G401.6 (cell line): ENCODE measurements around the gene URM1.
A peak's percentile ranks its signal among the peaks of the same experiment; 100 is the strongest.
"Not testable (repeated sequence)": the region's sequence is repeated elsewhere in the genome, so short reads cannot be mapped to it uniquely, and the experiment has no call there.

Experiments
- FAIRE-seq: peaks from 2 replicates; lab custom pipeline; 2012; peaks lifted over from hg19 to GRCh38; lab: Jason Lieb, UNC

URM1 gene

DNA sequence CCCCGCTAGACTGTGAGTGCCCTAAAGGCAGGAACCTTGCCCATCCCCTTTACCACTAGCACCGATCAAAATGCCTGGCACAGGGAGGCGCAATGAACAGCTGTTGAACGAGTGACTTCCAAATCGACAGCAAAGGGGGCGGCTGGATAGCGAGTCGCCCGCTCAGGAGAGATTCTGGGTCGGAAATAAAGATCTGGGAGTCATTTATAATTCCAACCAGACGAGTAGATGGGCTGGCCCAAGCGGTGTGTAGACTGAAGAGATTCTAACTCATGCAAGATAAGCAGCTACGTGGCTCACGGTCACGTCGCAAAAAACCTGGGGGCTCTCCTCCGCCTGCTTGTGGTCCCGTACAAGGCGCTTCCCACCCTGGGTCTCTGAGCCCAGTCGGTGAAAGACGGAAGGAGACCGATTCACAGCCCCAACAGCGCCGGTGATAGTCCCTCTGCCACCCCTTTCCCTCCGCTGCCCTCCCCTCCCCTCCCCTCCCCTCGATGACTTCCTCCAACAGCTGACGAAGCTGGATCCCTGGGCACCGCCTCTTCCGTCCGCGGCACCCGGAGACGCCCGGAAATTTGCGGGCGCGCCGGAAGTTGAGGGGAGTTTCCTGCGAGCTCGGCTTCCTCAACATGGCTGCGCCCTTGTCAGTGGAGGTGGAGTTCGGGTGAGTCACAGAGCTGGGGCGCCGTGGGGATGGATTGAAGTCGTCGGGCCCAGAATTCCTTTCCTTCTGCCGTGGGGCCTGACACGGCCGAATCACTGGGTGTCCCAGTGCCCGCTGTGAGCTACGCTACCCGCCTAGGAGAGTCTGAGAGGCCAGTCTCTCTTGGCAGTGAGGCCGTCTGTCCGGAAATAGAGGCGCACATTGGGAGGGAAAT, at the start of gene URM1:
Gene URM1 (plus strand): TSS at position 623 of the 878 bp plus-strand sequence. CDS start 7 bp downstream, at position 630.
- FAIRE-seq: peak; percentile 27

DNA sequence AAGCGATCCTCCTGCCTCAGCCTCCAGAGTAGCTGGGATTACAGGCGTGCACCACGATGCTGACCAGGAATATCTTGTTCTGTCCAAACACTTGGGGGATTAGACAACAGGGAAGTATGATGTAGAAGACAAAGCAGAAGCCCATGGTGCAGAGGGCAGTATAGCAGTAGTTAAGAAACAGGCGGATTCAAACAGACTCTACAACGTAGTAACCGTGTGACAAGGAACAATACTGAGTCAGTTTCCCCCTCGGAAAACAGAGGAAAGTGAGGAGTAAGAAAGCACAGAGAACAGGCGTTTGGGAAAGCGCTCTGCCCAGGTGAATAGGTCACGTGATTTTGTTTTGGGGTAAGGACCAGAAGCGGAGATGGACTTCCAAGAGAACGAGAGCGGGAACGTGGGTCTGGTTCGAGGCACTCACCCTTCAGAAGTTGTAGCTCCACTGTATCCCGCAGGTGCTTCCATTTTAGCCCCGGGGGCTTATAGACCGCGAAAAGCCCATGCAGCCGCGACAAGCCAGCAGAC, 49.2 kb upstream of the URM1 start:
- no peak for FAIRE-seq

DNA sequence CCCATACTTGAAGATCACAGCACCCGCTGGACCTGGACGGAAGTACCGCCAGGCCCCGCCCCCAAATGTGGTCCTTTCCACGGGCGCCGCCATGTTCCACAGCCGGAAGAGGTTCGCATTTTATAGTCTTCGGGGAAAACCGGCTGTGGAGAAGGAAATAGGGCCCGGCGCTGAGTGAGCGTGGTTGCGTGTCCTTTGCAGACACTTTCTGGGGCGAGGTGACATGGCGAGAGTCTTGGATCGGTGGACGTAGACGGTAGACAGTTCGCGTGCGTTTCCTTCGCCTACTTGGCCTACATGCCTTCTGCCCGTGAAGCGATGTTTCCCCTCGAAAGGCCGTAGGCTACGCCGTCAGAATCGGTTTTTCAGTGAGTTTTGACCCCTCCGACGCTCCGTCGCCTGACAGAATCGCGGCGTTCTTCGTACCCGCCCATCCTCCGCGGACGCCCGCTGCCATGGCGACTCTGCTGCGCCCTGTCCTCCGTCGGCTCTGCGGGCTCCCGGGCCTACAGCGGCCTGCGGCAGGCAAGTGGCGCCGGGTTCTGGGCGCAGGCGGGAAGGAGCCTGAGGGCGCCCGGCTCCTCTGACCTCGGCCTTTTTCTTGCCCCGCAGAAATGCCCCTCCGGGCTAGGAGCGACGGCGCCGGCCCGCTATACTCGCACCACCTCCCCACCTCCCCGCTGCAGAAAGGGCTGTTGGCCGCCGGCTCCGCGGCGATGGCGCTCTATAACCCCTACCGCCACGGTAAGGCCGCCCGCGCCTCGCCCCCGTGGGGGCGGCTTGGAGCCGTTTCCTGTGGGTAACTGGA, 48.6 kb upstream of the URM1 start, which contains the start of the genes COQ4 and TRUB2:
Gene COQ4 (plus strand): TSS at position 436 of the 808 bp plus-strand sequence. CDS start 20 bp downstream, at position 456.
Gene TRUB2 (minus strand): TSS at position 44 of the 808 bp plus-strand sequence. CDS start 39 bp downstream, at position 5.
- no peak for FAIRE-seq

DNA sequence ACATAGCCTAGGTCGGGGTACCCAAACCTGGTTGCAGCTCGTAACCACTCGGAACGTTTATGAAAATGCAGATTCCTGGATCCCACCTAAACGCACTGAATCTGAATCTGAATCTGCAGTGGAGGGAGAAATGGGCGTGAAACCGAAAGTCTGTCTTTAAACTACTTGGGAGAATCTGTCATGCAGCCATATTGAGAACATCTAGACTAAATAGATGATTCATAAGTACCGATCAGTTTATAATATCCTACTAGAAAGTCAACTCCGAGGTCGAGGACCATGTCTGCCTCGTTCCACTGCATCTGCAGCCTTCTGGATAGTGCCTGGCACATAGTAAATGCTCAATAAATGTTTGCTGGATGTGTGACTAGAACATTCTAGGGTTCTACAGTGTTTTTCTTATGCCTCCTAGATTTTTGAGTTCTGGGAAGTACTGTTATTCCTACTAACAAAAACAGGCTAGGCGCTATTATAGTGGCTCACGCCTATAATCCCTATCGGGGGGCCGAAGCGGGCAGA, 47.9 kb upstream of the URM1 start:
- FAIRE-seq: no peak

DNA sequence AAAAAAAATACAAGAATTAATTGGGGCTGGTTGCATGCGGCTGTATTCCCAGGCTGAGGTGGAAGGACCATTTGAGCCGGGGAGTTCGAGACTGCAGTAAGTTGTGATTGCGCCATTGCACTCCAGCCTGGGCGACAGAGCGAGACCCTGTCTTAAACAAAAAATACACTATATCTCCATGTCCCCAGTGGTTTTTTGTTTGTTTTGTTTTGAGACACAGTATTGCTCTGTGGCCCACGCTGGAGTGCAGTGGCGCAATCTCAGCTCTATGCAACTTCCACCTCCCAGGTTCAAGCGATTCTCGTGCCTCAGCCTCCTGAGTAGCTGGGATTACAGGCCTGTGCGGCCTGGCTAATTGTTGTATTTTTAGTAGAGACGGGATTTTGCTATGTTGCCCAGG, 47.4 kb upstream of the URM1 start:
- no peak for FAIRE-seq

DNA sequence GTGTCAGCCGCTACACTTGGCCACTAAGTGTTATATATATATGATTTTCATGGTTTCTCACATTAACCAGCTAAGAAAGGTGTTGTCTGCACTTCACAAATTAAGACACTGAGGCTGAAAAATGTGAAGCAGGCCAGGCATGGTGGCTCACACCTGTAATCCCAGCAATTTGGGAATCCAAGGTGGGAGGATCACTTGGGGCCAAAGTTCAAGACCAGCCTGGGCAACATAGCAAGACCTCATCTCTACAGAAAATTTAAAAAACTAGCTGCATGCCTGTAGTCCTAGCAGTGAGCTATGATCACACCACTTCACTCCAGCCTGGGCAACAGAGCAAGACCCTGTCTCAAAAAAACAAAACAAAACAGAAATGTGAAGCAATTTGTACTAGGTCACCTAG, 46.8 kb upstream of the URM1 start:
- FAIRE-seq: no peak

DNA sequence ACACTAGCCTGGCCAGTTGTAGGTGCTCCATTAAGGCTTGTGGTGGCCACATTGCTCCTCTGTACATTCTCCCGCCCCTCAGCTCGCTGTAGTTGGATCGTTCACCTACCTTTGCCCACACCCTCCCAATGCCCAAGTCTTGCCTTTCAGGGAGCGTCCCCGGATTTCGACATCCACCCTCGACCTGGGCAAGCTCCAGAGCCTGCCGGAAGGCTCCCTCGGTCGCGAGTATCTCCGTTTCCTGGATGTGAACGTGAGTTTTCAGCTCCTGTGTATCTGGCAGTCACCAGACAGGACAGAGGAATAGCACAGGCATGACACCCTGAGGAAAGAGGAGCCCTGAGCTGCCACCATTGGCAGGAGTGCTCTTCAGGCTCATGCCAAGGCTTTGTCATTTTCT, 45.5 kb upstream of the URM1 start:
- no peak for FAIRE-seq

DNA sequence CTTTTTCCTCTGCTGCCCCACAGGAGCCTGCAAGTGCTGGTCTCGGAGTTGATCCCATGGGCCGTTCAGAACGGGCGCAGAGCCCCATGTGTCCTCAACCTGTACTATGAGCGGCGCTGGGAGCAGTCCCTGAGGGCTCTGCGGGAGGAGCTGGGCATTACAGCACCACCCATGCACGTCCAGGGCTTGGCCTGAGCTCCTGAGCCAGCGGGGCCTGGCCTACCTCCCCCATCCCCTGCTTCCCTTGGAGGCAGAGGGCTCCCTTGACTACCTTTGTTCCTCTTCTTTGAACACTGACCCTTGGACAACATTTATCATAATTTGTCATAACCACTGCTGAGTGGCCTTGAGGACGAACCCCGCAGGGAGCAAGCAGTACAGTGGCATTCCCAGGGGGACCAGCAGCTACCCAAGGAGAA, 37.7 kb upstream of the URM1 start:
- no peak for FAIRE-seq

DNA sequence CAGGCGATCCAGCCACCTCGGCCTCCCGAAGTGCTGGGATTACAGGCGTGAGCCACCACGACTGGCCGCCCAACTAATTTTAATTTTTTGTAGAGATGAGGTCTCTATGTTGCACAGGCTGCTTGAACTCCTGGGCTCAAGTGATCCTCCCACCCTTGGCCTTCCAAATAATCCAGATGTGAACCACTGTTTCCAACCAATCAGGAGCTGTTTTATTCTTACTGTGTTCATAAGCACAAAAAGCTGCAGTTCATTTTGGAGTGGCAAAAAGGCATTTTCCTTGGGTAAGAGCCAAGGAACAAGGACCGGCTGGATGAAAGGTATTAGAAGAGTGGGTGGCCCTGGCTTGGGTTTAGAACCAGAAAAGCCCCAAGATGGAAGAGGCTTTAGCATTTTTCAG, 36.0 kb upstream of the URM1 start:
- no peak for FAIRE-seq

DNA sequence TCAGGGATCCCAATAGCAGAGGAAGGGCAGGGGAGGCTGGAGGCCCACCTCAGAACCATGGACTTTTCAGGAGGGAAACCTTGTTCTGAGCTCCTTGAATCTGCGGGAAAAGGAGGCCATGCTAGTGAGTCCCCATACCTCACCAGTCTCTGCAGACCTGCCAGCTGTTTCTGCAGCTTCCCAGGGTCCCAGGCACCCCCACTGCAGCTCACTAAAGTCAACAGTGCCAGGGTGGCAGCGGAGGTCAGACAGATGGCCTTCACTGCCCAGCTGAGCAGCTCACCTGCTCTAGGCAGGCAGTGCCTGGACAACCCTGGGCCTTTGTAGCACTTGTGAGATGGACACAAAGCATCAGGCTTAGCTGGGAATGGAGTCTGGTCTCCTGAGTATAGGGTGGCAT, 35.3 kb upstream of the URM1 start:
- no peak for FAIRE-seq

DNA sequence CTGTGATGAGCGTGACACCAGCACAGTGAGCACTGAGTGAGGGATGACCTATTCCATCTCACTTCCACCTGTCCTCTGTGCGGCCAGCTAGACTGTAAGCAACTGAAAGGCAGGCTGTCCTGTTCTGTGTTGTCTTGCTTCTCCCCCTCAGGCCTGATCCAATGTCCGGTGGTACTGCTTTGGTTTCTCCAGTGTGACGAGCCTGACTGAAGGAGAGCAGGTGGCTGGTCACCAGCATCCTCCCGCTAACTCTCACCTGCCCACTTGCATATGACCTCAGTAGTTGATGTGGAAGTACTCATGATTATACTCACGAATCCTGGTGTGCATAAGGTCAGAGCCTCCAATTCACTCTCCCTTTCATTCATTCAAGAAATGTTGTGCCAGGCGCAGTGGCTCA, 33.2 kb upstream of the URM1 start:
- no peak for FAIRE-seq

DNA sequence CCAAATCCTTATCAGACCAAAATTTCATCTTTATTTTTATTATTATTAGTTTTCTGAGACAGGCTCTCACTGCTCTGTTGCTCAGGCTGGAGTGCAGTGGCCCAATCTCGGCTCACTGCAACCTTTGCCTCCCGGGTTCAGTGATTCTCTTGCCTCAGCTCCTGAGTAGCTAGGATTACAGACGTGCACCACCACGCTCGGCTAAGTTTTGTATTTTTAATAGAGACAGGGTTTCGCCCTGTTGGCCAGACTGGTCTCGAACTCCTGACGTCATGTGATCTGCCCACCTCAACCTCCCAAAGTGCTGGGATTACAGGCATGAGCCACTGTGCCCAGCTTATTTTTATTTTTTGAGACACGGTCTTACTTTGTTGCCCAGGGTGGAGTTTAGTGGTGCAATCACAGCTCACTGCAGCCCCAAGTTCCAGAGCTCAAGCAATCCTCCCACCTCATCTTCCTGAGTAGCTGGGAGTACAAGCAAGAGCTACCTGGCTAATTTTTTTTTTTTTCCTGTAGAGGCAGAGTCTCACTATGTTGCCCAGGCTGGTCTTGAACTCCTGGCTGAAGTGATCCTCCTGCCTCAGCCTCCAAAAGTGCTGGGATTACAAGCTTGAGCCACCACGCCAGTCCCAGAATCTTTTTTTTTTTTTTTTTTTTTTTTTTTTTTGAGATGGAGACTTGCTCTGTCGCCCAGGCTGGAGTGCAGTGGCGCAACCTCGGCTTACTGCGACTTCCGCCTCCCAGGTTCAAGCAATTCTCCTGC, 32.1 kb upstream of the URM1 start:
- FAIRE-seq: not testable (repeated sequence)

DNA sequence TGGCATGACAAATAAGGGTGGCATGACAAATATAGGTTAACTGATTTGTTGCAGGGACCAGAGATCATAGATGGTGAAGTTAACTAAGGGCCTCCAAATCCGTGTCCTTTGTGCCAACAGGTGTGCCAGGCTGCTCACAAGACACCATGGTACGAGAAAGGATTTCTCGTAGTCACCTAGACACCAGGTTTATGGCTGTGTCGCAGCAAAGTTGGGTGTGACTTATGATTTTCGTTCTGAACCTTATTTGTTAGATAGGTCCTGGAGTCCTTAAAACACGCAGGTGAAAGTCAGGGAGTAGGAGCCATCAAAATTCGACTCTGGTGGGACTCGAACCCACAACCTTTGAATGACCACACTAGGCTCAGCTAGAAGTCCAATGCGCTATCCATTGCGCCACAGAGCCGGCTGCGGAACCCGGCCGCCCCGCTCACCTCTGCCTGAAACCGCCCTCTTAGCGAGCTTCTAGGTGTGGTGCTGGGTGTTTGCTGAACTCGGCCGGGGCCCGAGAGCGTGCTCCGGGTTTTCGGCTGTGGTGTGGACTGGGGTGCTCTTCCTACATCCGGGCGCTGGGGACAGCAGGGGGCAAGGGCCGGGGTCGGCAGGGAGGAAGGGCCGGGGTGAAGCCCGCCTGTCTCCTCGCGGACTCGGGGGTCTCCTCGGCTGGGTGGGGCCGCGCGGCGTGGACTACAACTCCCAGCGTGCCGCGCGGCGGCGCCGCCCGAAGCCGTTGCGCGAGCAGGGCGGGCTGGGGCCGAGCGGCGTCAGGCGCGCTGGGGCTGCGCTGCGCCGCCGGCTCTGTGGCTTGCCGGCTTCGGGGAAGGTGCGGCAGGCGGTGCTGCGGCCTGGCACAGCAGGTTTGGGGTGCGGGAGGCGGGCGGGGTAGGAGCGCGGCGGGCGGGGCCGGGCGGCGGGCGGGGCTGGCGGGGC, 31.1 kb upstream of the URM1 start, which contains the start of gene SLC27A4:
Gene SLC27A4 (plus strand): TSS at position 767 of the 930 bp plus-strand sequence. CDS start 2,606 bp downstream, outside the sequence.
- peak; percentile 92 for FAIRE-seq

DNA sequence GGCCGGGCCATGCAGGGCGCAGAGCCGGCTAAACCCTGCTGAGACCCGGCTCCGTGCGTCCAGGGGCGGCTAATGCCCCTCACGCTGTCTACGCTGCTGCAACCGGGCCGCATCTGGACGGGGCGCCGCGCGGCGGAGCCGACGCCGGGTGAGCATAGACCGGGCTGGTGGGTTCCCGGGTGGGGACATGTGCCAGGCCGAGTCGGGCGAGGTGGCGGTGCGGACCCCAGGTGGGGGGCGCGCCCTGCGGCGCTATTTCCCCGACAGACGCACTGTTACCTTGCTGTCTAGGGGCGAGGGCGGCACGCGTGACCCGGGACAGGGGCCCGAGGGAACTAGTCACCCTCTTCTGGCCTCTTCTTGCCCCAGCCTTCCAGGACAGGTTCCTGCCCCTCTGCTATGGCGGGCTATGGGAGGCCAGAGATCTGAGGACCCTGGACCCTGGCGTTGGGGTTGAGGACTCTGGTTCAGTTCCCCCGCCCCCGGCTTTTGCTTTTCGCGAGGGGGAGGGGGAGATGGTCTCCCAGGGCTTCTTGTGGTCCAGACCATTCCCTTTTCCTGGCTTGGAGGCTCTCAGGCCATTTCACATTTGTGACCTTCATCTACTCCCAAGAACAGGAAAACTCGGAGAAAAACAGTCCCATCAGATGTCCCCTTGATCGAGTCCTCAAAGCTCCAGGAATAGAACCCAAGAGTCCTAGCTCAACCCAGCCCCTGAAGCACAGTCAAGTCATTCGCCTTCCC, 30.3 kb upstream of the URM1 start:
- no peak for FAIRE-seq

DNA sequence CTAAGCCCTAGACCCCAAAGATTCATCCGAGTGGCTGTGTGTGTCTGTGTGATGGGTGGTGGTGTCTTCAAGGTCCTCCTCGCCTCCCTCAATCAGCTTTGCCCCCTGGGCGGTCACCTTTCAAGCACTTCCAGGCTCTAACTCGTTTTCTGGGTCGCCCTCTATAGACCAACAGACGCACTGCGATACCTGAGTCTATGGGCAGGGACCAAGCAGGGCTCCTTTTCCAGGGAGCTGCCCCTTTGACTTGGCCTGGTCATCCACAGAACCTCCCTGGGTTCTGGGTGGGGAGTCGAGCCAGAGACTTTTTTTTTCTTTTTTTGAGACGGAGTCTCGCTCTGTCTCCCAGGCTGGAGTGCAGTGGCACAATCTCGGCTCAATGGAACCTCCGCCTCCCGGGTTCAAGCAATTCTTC, 29.7 kb upstream of the URM1 start:
- FAIRE-seq: no peak

DNA sequence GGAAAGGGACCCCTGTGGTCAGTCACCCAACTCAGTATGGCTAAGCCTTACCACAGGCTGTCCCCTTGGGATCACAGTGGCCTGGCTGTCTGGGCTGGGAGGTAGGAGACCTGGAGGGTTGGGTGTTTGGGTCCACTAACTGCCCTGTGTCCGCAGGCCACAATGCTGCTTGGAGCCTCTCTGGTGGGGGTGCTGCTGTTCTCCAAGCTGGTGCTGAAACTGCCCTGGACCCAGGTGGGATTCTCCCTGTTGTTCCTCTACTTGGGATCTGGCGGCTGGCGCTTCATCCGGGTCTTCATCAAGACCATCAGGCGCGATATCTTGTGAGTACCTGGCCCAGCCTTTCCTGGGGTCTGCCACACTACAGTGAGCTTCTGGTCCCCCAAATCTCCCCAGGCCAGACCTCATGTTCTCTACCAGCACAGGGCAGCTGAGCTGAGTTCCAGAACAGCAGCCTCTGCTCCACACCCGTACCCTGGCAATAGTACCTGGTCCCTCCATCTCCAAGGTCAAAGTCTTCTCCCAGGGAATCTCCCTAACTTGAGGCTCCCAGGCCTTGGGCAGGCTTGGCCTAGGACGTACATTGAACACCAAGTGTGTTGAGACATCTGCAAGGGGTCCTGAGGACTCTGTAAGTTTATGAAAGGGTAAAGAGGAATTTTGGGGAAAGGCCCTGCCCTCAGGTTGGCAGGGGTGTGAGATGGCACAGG, 28.0 kb upstream of the URM1 start:
- no peak for FAIRE-seq

DNA sequence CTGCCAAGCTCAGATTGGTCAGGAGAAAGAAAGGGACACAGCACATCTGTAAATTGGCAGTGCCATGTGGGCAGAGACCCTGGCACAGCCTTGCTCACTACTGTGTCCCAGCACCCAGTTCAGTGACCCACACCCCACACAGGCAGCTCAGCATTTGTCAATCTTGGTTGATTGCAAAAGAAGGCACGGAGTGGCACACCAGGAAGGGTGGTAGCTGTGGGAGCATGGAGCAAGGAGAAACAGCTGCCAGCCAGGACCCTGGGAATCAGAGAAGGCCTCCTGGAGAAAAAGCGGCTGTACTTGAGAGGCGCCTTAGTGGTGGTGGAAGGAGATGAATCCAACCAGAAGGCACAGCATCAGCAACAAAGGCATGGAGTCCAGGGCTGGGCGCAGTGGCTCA, 27.3 kb upstream of the URM1 start:
- FAIRE-seq: no peak

DNA sequence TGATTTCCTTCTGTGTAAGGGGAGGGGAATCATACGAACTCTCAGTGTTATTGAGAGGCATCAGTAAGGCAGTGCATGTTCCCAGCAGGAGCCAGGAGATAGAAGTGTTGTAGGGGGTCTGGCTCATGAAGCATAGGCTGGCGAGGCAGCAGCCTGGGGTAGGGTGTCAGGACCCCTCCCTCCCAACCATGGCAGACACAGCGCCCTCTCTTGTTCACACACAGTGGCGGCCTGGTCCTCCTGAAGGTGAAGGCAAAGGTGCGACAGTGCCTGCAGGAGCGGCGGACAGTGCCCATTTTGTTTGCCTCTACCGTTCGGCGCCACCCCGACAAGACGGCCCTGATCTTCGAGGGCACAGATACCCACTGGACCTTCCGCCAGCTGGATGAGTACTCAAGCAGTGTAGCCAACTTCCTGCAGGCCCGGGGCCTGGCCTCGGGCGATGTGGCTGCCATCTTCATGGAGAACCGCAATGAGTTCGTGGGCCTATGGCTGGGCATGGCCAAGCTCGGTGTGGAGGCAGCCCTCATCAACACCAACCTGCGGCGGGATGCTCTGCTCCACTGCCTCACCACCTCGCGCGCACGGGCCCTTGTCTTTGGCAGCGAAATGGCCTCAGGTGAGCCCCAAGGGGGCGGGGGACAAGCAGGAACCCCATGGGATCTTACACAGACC, 26.1 kb upstream of the URM1 start:
- no peak for FAIRE-seq

DNA sequence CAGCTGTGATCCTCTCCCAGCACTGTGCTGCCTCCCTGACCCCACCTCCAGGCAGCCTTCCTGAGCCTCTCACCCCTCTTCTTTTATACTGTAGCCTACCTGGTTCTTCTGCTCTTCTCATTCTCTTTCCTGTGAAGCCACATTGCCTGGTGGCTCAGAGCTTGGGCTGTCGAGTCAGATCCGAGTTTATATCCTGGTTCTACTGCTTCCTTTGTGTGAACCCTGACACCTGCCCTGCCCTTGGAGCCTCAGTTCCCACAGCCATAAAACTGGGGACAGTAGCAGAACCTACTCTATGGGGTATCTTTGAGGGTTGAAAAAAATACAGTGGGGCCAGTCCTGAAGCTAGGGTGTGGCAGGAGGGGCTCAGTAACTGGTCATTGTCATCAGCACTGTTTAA, 22.0 kb upstream of the URM1 start:
- FAIRE-seq: no peak
